ENCODE data around the gene PLAC9.

Gene PLAC9

DNA sequence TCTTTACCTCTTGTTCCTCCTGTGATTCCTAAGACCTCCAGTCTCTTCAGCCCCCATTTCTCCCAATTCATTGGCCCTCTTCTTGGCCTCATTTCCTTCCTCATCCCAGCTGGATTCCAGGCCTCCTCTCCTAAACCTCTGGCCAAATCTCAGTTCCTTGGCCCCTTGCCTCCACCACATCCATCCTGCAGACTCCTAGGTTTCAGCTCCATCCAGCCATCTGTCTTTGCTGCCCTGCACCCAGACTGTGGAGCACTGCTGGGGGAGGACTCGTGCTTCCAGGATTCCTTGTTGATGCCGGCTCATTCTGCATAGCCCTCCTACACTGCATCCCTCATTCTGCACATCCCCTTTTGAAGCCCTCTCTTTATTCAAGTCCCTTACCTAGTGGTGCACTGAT lies 6.7 kb downstream of the PLAC9 start:
- no peak for DNase-seq (ENCODE audit: low spot score)

DNA sequence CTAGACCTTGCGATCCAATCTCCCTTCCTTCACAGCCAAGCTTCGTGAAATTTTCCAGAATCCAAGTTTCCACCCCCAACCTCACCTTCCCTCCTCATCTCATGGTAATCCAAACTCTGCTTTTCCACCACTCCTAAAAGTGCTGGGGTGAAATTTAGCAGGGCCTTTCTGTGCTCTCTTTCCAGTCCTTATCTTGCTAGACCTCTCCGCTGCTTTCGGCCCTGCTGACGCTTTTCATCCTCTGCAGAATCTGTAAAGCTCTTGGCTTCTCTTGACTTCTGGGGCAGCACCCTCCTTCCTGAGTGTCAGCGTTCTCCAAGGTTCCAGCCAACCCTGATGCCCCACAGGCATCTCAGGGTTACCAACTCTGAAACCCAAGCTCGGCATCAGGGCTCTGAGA lies 7.7 kb downstream of the PLAC9 start:
- DNase-seq (ENCODE audit: low spot score), result no peak

DNA sequence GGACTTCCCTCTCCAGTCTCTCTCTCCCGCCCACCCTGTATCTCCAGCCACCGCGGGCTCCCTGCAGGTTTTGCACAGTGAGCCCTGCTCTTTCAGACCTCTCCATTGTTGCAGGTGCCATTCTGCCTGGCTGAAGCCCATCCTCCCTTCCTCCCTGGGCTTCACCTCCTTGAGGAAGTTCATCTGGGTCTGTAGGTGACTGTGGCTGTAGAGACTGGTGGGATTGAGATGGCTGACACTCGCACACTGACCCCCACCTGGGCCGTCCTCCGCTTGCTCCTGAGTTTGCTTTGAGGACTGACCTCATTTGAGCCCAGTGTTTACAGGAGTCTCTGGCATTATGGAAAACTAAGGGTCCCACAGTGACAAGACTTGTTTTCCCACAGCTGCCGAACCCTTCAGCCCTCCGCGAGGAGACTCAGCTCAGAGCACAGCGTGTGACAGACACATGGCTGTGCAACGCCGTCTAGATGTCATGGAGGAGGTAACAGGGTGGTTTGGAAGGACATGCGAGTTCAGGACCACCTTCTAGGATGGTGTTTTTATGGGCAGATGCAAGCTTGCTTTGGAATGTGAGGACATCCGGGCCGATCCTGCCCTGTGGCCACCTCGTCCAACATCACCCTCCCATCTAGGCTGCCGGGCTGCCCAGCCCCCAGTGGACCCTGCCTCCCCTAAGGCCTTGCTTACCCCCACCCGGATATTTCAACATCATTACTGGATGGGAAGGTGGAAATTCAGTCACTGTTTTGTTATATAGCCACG lies 9.3 kb downstream of the PLAC9 start:
- DNase-seq (ENCODE audit: low spot score), result no peak

DNA sequence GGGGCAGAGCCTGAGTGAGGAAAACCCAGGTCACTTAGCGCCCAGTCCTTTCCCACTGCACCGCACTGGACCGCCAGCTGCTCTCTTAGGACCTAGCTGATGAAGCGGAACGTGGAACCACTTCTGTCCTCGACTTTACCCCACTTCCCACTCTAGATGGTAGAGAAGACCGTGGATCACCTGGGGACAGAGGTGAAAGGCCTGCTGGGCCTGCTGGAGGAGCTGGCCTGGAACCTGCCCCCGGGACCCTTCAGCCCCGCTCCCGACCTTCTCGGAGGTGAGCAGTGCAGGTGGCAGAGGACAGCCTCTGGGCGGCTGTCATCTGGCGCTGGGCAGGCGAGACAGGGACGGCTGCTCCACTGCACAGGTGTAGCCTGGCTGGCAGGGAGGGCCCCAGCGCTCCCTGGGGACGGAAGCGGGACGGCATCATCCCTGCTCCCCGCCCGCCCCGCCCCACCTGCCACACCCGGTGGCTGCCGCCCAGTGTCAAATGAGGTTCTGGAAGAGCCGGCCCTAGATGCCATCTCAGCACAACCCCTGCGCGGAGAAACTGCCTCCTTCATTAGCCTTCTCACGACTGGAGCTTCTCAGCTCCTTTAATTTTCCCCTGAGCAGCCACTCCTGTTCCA lies 11.7 kb downstream of the PLAC9 start:
- DNase-seq (ENCODE audit: low spot score), result no peak

DNA sequence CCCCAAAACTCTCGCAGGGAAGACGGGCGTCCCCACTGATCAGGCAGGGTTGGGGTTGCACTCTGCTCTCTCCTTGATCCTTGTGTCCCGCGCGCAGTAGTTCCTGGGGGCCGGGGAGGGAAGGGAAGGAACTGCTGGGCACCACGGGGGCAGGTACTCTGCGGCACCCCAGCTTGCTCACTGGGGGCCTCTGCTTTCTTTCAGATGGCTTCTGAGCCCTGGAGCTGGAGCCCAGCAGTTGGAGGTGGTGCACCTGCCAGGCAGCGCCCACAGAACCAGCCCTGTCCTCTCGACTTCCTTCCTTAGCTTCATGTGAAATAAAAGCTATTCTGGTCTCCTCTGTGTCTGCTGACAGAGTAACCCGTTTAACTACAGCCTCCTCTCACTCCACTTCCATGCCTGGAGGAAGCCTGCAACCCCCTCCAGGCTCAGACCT lies 12.2 kb downstream of the PLAC9 start:
- DNase-seq (ENCODE audit: low spot score), result no peak

DNA sequence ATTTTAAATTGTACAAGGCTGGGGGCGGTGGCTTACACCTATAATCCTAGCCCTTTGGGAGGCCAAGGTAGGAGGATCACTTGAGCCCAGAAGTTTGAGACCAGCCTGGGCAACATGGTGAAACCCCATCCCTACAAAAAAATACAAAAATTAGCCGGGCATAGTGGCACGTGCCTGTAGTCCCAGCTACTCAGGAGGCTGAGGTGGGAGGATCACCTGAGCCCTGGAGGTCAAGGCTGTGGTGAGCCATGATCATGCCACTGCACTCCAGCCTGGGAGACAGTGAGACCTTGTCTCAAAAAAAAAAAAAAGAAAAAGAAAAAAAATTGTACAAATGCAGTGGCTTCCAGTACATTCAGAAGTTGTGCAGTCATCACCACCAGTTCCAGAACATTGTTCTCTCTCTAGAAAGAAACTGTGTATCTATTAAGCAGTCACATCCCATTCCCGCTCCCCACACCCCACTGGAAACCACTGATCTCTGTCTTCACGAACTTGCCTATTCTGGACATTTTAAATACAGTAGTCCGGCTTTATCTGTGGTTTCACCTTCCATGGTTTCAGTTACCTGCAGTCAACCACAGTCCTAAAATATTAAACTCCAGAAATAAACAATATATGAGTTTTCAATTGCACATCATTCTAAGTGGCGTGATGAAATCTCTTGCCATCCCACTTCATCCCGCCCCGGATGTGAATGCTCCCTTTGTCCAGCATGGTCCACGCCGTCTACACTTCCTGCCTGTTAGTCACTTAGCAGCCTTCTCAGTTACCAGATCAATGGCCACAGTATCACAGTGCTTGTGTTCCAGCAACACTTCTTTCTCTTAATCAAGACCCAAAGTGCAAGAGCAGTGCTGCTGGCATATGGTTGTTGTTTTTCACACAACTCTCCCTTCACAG lies 13.1 kb downstream of the PLAC9 start:
- DNase-seq (ENCODE audit: low spot score), result peak; percentile 28

DNA sequence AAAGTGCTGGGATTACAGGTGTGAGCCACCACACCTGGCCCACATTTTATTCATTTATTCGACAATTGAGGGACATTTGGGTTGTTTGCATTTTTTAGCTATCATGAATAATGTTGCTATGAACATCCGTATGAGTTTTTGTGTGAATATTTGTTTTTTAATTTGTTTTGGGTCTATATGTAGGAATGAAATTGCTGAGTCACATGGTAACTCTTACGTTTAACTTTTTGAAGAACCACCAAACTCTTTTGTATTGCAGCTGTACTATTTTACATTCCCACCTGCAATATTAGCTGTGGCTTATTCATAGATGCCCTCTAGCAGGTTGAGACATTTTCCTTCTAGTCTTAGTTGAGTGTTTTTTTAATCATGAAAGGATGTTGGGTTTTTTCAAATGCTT lies 14.4 kb downstream of the PLAC9 start:
- DNase-seq (ENCODE audit: low spot score), result no peak

DNA sequence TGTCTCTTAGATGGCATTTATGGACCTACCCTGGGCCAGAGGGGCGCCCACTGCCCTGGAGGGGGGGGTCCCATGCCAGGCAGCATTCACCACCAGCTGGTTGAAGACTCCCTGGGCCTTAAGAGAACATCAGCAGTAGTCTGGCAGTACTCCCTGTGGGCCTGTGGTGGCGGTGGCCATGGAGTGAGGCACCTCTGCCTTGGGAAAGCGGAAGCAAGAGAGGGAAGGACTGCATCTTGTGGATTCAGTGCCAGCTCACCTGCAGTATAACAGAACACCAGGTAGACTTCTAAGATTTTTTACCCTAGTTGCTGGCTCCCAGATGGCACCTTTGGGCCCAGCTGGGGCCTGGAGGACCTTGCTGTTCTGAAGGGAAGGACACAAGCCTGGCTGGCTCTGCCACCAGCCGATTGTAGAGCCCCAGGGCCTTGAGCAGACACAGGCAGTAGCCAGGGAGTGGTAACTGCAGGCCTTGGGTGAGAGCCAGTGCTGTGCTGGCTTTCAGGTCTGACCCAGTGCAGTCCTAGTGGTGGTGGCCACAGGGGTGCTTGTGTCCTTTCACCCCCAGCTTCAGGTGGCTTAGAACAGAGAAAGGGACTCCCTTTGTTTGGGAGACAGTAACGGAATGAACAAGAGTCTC lies 15.8 kb downstream of the PLAC9 start:
- DNase-seq (ENCODE audit: low spot score), result no peak

DNA sequence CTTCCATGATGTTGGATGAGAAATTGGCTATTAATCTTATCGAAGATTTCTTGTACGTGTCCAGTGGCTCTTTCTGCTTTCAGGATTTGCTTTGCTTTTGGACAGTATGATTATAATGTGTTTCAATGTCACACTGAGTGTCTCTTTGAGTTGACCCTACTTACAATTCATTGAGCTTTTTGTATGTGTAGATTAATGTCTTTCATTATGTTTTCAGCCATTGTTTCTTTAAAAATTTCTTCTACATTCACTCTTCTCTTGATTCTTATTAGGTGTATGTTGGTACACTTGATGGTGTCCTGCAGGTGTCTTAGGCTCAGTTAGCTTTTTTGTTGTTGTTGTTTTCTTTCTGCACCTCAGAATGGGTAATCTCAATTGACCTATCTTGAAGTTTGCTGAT lies 16.6 kb downstream of the PLAC9 start:
- no peak for DNase-seq (ENCODE audit: low spot score)

DNA sequence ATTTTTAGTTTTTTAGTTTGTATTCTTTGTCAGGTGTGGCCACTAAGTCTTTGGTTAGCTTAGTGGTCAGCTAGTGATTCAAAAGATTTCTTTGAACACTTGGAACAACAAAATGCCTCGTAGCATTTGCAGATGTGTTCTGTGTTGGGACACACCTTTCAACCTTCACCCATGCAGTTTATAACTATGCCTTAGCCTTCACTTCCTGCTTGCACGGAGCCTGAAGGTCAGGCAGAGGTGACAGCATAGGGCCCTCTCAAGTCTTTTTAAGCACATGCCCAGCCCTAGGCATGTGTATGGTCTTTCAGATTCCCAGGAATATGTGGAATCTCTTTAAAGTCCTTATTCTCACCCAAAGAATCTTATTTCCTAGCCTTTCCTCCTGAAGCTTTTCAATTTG lies 17.6 kb downstream of the PLAC9 start:
- no peak for DNase-seq (ENCODE audit: low spot score)

DNA sequence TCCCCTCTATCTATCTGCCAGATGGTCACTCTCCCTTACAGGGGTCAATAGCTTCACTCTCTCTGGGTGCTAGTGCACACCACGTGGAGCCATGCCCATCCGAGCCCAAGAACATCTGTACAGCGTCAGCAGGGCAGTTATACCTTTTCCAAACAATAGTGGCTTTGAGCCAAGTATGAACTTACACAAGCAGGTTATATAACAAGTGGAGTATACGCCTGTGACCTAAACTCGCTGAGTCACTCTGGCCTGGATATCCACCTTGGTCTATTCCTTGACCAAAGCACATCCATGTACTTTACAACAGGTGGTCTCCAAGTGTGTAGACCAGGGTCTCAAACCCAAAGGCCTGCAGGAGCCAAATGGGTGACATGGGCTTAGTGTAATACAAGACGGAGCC lies 20.3 kb downstream of the PLAC9 start:
- DNase-seq (ENCODE audit: low spot score), result no peak

DNA sequence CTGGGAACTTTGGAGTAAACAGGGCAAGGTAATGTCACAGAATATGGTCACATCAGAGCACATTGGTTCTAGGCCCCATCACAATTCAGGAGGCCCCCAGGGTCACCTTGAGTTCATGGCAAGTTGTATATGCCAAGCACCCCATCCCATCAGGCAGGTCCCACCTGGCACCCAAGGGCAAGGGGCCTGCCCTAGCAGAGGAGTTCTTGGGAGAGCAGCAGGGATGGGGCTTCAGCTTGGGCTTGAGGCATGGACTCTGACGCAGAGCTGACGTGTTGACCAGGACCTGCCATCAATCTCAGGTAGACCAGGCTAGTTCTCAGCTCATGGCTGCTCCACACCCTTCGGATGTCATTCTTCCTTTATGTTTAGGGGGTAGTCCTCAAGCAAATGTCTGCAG lies 20.9 kb downstream of the PLAC9 start:
- no peak for DNase-seq (ENCODE audit: low spot score)

DNA sequence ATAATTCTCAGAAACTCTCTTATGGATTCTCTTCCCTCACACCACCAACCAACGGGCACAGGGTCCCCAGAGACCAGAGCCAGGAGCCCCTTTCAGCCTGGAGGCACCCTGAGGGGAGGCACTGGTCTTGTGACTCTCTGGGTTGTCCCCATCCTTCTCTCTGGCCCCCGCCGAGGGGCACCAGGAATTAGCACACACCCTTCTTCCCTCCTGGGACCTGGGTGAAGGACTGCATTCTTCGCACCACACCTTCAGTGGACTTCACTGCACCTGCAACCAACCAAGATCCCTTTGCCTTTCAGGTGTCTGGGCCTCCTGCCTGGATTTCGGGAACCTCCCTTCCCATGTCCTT lies 22.1 kb downstream of the PLAC9 start:
- no peak for DNase-seq (ENCODE audit: low spot score)

DNA sequence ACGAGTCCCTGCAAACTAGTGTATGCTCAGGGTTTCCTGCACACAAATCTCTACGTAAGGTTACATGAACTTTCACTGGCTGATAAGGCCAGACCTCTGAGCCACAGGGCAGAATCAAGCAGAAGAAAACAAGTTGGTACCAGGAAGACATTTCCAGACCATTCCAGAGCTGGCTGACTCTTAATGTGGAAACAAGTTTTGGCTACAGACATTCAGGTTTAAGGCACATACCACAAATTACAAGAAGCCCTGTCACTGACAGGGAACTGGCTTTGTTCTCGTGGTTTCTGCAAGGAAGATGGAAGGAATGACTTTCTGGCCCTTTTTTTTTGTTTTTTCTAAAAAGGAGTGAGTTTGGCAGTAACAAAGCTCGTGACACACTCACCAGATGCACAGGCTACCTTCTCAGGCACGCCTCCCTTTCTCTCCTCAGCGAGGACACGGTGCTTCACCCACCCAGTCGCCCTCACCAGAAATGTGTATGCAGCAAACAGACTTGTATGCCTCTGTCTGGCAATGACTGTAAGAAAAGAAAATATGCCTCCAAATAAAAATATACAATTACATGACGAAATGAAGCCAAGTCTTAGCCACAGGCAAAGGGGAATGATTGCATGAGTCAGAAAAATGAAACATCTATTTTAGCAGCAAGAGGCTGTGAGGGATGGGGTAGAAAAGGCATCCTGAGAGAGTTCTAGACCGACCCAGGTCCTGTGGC lies 22.6 kb downstream of the PLAC9 start:
- DNase-seq (ENCODE audit: low spot score), result no peak

DNA sequence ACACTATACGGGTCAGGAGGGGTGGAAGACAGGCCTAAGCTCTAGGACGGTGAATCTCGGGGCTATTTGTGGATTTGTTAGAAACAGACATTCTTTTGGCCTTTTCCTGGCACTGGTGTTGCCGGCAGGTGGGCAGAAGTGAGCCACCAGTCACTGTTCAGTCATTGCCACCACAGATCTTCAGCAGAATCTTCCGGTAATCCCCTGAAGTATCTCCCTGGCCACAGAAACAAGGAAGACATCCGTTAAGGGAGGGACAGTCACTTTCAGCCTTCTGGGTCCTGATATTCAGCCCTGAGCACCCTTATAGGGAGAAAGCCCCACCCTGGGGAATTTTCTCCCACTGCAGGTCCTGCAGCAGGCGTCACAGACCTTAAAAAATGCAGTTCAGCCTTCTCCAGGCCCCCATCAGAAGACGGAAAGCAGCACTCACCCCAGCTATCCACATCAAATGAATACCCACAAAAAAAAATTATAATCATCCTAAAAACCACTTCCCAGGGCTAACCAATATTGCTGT lies 23.2 kb downstream of the PLAC9 start:
- DNase-seq (ENCODE audit: low spot score), result no peak

DNA sequence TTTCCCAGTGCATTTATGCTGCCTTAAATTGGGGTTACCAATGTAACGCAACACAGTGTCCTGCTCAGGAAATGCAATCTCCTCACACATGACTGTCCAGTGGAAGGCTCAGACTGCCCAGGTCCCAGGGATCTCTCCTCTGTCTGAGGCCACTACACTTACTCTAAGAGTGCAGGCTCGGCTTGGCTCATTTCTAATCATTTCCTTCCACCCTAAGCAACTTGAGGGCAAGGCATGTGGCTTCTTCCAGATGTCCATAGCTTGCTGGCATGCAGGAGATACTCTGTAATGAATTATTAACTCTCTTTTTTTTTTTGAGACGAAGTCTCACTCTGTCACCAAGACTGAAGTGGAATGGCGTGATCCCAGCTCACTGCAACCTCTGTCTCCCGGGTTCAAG lies 23.7 kb downstream of the PLAC9 start:
- no peak for DNase-seq (ENCODE audit: low spot score)

DNA sequence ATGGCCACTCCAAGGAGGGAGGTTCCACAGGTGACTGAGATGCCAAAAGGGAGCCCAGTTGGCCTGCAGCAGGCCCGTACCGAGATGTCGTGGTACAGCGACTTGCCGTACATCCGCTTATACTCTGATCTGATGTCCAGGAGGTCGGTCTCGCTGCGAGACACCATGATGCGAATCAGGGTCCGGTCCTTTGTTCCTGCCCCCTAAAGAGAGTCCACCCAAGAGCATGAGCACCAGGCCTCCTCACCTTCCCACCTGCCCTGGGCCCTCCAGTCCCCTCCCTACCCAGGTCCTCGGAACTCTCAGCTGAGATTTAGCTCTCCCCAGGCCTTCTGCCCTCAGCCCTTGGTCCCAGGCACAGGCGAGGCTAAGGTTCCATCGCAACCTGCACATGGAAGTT lies 25.0 kb downstream of the PLAC9 start:
- DNase-seq (ENCODE audit: low spot score), result no peak

DNA sequence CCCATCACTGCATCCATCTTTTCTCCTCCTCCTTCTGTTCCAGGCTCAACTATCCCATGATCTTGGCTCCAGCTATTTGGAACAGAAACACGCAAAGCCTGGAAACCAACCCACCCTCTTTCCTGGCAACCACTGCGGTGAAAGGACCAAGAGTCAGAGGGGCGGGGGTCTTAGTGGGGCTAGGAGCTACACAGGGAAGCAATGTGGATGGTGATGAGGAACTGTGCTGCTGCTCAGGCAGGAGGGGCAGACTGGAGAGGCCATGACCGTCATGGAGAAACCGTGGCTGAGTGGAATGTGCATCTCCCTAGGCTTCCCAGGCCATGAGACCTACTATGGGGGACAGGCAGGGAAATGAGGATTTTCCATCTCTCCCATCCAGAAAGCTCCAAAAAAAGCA lies 25.6 kb downstream of the PLAC9 start:
- no peak for DNase-seq (ENCODE audit: low spot score)

DNA sequence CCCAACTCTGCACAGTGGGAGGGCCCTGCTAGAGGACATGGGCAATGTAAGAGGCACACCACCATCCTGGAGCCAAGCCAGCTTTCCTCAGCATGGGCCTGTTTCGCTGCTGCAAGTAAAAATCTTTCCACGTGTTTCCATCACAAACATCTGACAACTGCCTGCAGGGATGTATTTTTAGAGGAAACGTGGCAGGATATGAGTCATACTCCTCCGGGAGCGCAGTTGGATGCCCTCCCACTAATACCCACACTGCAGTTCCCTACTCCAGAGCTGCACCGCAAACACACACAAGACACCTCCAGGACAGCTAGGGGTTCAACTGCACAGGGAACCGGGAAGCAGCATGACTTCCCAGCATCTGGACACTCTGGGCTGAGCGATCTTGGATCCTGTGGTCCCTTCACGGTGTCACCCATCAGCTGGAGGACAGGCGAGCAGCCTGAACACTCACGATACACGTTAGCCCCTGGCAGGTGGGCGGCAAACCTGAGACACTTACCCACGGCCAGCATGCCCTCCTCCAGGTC lies 26.1 kb downstream of the PLAC9 start:
- DNase-seq (ENCODE audit: low spot score), result peak; percentile 82

DNA sequence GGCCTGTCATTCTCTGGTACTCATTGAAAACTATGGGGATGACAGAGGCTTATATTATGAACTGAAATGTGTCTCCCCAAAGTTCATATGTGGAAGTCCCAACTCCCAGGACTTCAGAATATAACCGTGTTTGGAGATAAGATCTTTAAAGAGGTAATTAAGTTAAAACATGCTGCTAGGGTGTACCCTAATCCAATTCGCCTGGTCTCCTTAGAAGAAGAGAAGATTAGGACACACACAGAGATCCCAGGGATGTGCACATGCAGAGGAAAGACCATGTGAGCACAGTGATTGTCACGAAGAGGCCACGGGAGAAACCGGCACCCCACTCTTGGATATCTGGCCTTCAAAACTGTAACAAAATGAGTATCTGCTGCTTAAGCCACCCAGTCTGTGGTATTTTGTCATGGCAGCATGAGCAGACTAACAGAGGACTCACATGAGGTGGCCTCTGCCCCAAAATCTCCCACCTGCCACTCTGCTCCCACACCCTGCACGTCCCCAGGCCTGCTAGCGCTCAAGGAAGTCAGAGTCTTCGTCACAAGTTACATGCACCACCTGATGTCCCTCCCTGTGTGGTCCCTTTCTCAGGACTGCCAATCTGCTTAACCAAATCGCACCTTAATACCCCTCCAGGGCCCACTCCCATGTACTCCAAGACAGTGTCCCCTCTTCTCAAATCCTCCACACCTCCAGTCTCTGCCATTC lies 26.8 kb downstream of the PLAC9 start:
- DNase-seq (ENCODE audit: low spot score), result no peak
